ENCODE measurements around the gene FEM1B. TPM values are rescaled to one million over a fixed set of nuclear protein-coding genes. Genes with fewer than 3 reads are reported as not detected.

The FEM1B gene
- total RNA-seq, 2 experiments from 2014 or later, result 83.2 to 94.9 TPM

- H3K9me3 ChIP-seq (ENCODE audit: control insufficient read depth in 1 of 2, insufficient read depth in 1 of 2, low read length in 2 of 2), result no peaks in the 10 kb centered on the region
- Mint-ChIP-seq H3K27me3 (no peaks in the 10 kb centered on the region), H3K4me3 (no peak overlapping the region), H3K4me1 (ENCODE audit: low read depth) (peaks cover 10% of the 10 kb centered on the region), H3K27ac (no peak overlapping the region), H3K9me3 (no peaks in the 10 kb centered on the region), H3K36me3 (ENCODE audit: low read depth) (no peaks in the 10 kb centered on the region)
- POLR2A ChIA-PET, result interaction anchor here (1.3 to 2.1 kb wide), 2 partner anchors 9 to 14 kb away, joined by 5 to 6 read pairs; no protein-coding TSS in a partner anchor
- TF ChIP-seq CTCF (IDR thresholded peaks at IDR 0.05), result no peak
- DNase-seq (no peak), ATAC-seq (ENCODE audit: poor library complexity) (no peak)
- CTCF ChIA-PET, result interaction anchor here (1.4 kb wide), 1 partner anchor 9 kb away, joined by 4 read pairs; no protein-coding TSS in a partner anchor
- no peaks in the 10 kb centered on the region for H3K36me3 ChIP-seq (ENCODE audit: insufficient read depth, low read length)
- no peak overlapping the region for H3K27ac ChIP-seq (ENCODE audit: low read depth in 1 of 2, low read length in 2 of 2)
- H3K4me1 ChIP-seq (ENCODE audit: insufficient read depth, low read length), result no peaks in the 10 kb centered on the region
- H3K27me3 ChIP-seq (ENCODE audit: control insufficient read depth in 1 of 2, insufficient read depth in 2 of 2, low read length in 2 of 2), result no peaks in the 10 kb centered on the region
- H3K4me3 ChIP-seq (ENCODE audit: low read length), result no peak overlapping the region
- intact Hi-C loops (cut with DNase I, micrococcal nuclease), result no loop called here
Measured at GRCh38 chr15:68315035-68315434, 37.5 kb downstream of the FEM1B start.

GRCh38 chr15:68315495-68316031, 38.0 kb downstream of the FEM1B start:
- DNase-seq, result peak in 1 of 14 experiments; percentile 8
- ATAC-seq (ENCODE audit: poor library complexity), result no peak
- H3K4me1 Mint-ChIP-seq (ENCODE audit: low read depth), result peaks cover 10% of the 10 kb centered on the region
- no peak overlapping the region for H3K27ac ChIP-seq (ENCODE audit: low read depth in 1 of 2, low read length in 2 of 2)
- POLR2A ChIA-PET, result interaction anchor here (1.0 to 2.1 kb wide), 3 partner anchors 9 to 63 kb away, joined by 3 to 6 read pairs (median 5); no protein-coding TSS in a partner anchor
- intact Hi-C loops (cut with DNase I, micrococcal nuclease), result no loop called here
- TF ChIP-seq CTCF (IDR thresholded peaks at IDR 0.05), result no peak
- no peak overlapping the region for H3K4me3 ChIP-seq (ENCODE audit: low read length)
- no peaks in the 10 kb centered on the region for H3K27me3 ChIP-seq (ENCODE audit: control insufficient read depth in 1 of 2, insufficient read depth in 2 of 2, low read length in 2 of 2)
- CTCF ChIA-PET, result interaction anchor here (1.4 kb wide), 1 partner anchor 9 kb away, joined by 4 read pairs; no protein-coding TSS in a partner anchor
- H3K9me3 ChIP-seq (ENCODE audit: control insufficient read depth in 1 of 2, insufficient read depth in 1 of 2, low read length in 2 of 2), result no peaks in the 10 kb centered on the region
- H3K36me3 Mint-ChIP-seq (ENCODE audit: low read depth), result no peaks in the 10 kb centered on the region
- no peak overlapping the region for H3K27ac Mint-ChIP-seq
- no peaks in the 10 kb centered on the region for H3K9me3 Mint-ChIP-seq
- H3K4me3 Mint-ChIP-seq, result no peak overlapping the region
- no peaks in the 10 kb centered on the region for H3K27me3 Mint-ChIP-seq
- H3K4me1 ChIP-seq (ENCODE audit: insufficient read depth, low read length), result no peaks in the 10 kb centered on the region
- no peaks in the 10 kb centered on the region for H3K36me3 ChIP-seq (ENCODE audit: insufficient read depth, low read length)

- Histone ChIP-seq H3K36me3 (ENCODE audit: insufficient read depth, low read length) (no peaks in the 10 kb centered on the region), H3K4me1 (ENCODE audit: insufficient read depth, low read length) (no peaks in the 10 kb centered on the region), H3K27ac (ENCODE audit: low read depth in 1 of 2, low read length in 2 of 2) (no peak overlapping the region), H3K9me3 (ENCODE audit: control insufficient read depth in 1 of 2, insufficient read depth in 1 of 2, low read length in 2 of 2) (no peaks in the 10 kb centered on the region), H3K27me3 (ENCODE audit: control insufficient read depth in 1 of 2, insufficient read depth in 2 of 2, low read length in 2 of 2) (no peaks in the 10 kb centered on the region), H3K4me3 (ENCODE audit: low read length) (no peak overlapping the region)
- ATAC-seq (ENCODE audit: poor library complexity) (no peak), DNase-seq (peak in 1 of 14 experiments; percentile 26)
- Mint-ChIP-seq H3K36me3 (ENCODE audit: low read depth) (no peaks in the 10 kb centered on the region), H3K9me3 (no peaks in the 10 kb centered on the region), H3K27me3 (no peaks in the 10 kb centered on the region), H3K27ac (no peak overlapping the region), H3K4me1 (ENCODE audit: low read depth) (peaks cover 10% of the 10 kb centered on the region), H3K4me3 (no peak overlapping the region)
- CTCF ChIA-PET, result interaction anchor here (0.8 kb wide), 1 partner anchor 10 kb away, joined by 3 read pairs; no protein-coding TSS in a partner anchor
- intact Hi-C loops (cut with DNase I, micrococcal nuclease), result no loop called here
- POLR2A ChIA-PET, result interaction anchor here (1.0 to 2.1 kb wide), 3 partner anchors 10 to 63 kb away, joined by 3 to 6 read pairs (median 5); no protein-coding TSS in a partner anchor
- TF ChIP-seq CTCF (IDR thresholded peaks at IDR 0.05), result no peak
Measured at GRCh38 chr15:68316061-68316804, 38.7 kb downstream of the FEM1B start.
